Fibroblast of pulmonary artery (primary cell): ENCODE results near the gene SUV39H1.

Experiments used
- DNase-seq: peaks from one replicate; pipeline ENCODE4 v3.0.0-alpha.2; 2010; ENCODE audit warnings: low read depth
- H3K4me3 ChIP-seq: replicated peaks from 2 replicates; pipeline ENCODE4 v1.5.1; 2011; ENCODE audit warnings: low read depth, mild to moderate bottlenecking, control low read depth, low read length, moderate library complexity
- CTCF ChIP-seq: IDR thresholded peaks from 2 replicates; pipeline ENCODE4 v1.5.1; 2011; ENCODE audit warnings: mild to moderate bottlenecking, control low read depth, low read length, inconsistent platforms; ENCODE audit errors: missing control alignments

Gene SUV39H1

GRCh38 chrX:48751343-48751742 lies 54.8 kb downstream of the SUV39H1 start:
- no peak for TF ChIP-seq CTCF
- DNase-seq = no peak
- H3K4me3 ChIP-seq = no peak overlapping the region

GRCh38 chrX:48752498-48752897 lies 56.0 kb downstream of the SUV39H1 start:
- no peak overlapping the region for H3K4me3 ChIP-seq
- no peak for TF ChIP-seq CTCF
- no peak for DNase-seq

GRCh38 chrX:48753708-48754228 lies 57.2 kb downstream of the SUV39H1 start:
- DNase-seq = no peak
- TF ChIP-seq CTCF = no peak

GRCh38 chrX:48754238-48754637 lies 57.7 kb downstream of the SUV39H1 start:
- H3K4me3 ChIP-seq = no peak overlapping the region
- DNase-seq = no peak
- no peak for TF ChIP-seq CTCF

More at GRCh38 chrX:48753708-48754228, 57.2 kb downstream of the SUV39H1 start:
- no peak overlapping the region for H3K4me3 ChIP-seq
